H9 (cell line): ENCODE data around the gene CARM1. TPM values are rescaled to one million over a fixed set of nuclear protein-coding genes. Genes with fewer than 3 reads are reported as not detected.

ENCODE experiments used
- DNase-seq: peaks from one replicate; pipeline ENCODE4 v3.0.0-alpha.2; 2017
- H2AFZ ChIP-seq: one replicate; pipeline ENCODE4 v1.6.1; 2013; ENCODE audit warnings: mild to moderate bottlenecking, low read length, control low read depth, moderate library complexity
- H2AK5ac ChIP-seq: 2 replicates; pipeline ENCODE4 v1.6.1; 2013; ENCODE audit warnings: low read length, control low read depth, mixed read lengths; ENCODE audit not compliant: insufficient read length
- H2BK120ac ChIP-seq: one replicate; pipeline ENCODE4 v1.6.1; 2013; ENCODE audit warnings: low read depth, mild to moderate bottlenecking, low read length, control low read depth, inconsistent platforms; ENCODE audit not compliant: poor library complexity, severe bottlenecking
- H2BK12ac ChIP-seq: 2 replicates; pipeline ENCODE4 v1.6.1; 2013; ENCODE audit warnings: low read length, control low read depth, mixed read lengths, low read depth; ENCODE audit not compliant: insufficient read length
- H2BK15ac ChIP-seq: 2 replicates; pipeline ENCODE4 v1.6.1; 2013; ENCODE audit warnings: low read depth, low read length, control low read depth
- H2BK20ac ChIP-seq: one replicate; pipeline ENCODE4 v1.6.1; 2013; ENCODE audit warnings: low read depth, mild to moderate bottlenecking, low read length, control low read depth, inconsistent platforms; ENCODE audit not compliant: poor library complexity, severe bottlenecking
- H2BK5ac ChIP-seq: 2 replicates; pipeline ENCODE4 v1.6.1; 2013; ENCODE audit warnings: low read length, control low read depth, mixed read lengths; ENCODE audit not compliant: insufficient read length
- H3K14ac ChIP-seq: 2 replicates; pipeline ENCODE4 v1.6.1; 2013; ENCODE audit warnings: low read length, control low read depth; ENCODE audit not compliant: insufficient read depth
- H3K18ac ChIP-seq: 2 replicates; pipeline ENCODE4 v1.6.1; 2013; ENCODE audit warnings: low read depth, mild to moderate bottlenecking, mixed read lengths, low read length, control low read depth; ENCODE audit not compliant: insufficient read length
- H3K23ac ChIP-seq: 2 replicates; pipeline ENCODE4 v1.6.1; 2013; ENCODE audit warnings: low read length, control low read depth, mixed read lengths, low read depth; ENCODE audit not compliant: insufficient read length
- H3K23me2 ChIP-seq: 2 replicates; pipeline ENCODE4 v1.6.1; 2013; ENCODE audit warnings: low read depth, mild to moderate bottlenecking, mixed read lengths, low read length, control low read depth; ENCODE audit not compliant: insufficient read length, poor library complexity, severe bottlenecking
- H3K27ac ChIP-seq: 2 replicates; pipeline ENCODE4 v1.5.1; 2013; ENCODE audit warnings: low read length, control low read depth, mixed read lengths, low read depth; ENCODE audit not compliant: insufficient read length
- H3K27me3 ChIP-seq: 2 replicates; pipeline ENCODE4 v1.6.1; 2013; ENCODE audit warnings: low read length, control low read depth, inconsistent platforms; ENCODE audit not compliant: insufficient read depth
- H3K4ac ChIP-seq: 2 replicates; pipeline ENCODE4 v1.6.1; 2013; ENCODE audit warnings: low read depth, mild to moderate bottlenecking, control low read depth, inconsistent platforms, low read length, moderate library complexity
- H3K4me1 ChIP-seq: 2 replicates; pipeline ENCODE4 v1.6.1; 2013; ENCODE audit warnings: low read length, control low read depth, inconsistent platforms; ENCODE audit not compliant: insufficient read depth
- H3K4me2 ChIP-seq: 2 replicates; pipeline ENCODE4 v1.6.1; 2013; ENCODE audit warnings: low read length, control low read depth, mixed read lengths; ENCODE audit not compliant: insufficient read length, insufficient read depth
- H3K56ac ChIP-seq: 2 replicates; pipeline ENCODE4 v1.6.1; 2013; ENCODE audit warnings: low read depth, mild to moderate bottlenecking, mixed read lengths, low read length, control low read depth; ENCODE audit not compliant: insufficient read length
- H3K79me1 ChIP-seq: 2 replicates; pipeline ENCODE4 v1.6.1; 2013; ENCODE audit warnings: low read depth, mild to moderate bottlenecking, moderate library complexity, low read length, control low read depth, inconsistent platforms; ENCODE audit not compliant: insufficient read depth, poor library complexity, severe bottlenecking
- H3K79me2 ChIP-seq: 2 replicates; pipeline ENCODE4 v1.6.1; 2013; ENCODE audit warnings: low read length, control low read depth, inconsistent platforms; ENCODE audit not compliant: insufficient read depth
- H3K9ac ChIP-seq: 2 replicates; pipeline ENCODE4 v1.6.1; 2013; ENCODE audit warnings: low read length, control low read depth, mixed read lengths; ENCODE audit not compliant: insufficient read length; ENCODE audit errors: extremely low read depth
- H3K9me3 ChIP-seq: one replicate; pipeline ENCODE4 v1.6.1; 2013; ENCODE audit warnings: low read depth, low read length, inconsistent platforms; ENCODE audit not compliant: control insufficient read depth
- H3T11ph ChIP-seq: one replicate; pipeline ENCODE4 v1.6.1; 2013; ENCODE audit warnings: mild to moderate bottlenecking, low read length, control low read depth, inconsistent platforms
- H4K20me1 ChIP-seq: one replicate; pipeline ENCODE4 v1.6.1; 2013; ENCODE audit not compliant: control insufficient read depth, insufficient read length, insufficient read depth
- H4K5ac ChIP-seq: 2 replicates; pipeline ENCODE4 v1.6.1; 2013; ENCODE audit warnings: low read depth, mild to moderate bottlenecking, mixed read lengths, low read length, control low read depth; ENCODE audit not compliant: insufficient read length
- H4K8ac ChIP-seq: replicated peaks from 2 replicates; pipeline ENCODE4 v1.6.1; 2013; ENCODE audit warnings: low read length, control low read depth, mixed read lengths, low read depth; ENCODE audit not compliant: insufficient read length
- H4K91ac ChIP-seq: 2 replicates; pipeline ENCODE4 v1.6.1; 2013; ENCODE audit warnings: low read depth, mild to moderate bottlenecking, moderate library complexity, mixed read lengths, low read length, control low read depth; ENCODE audit not compliant: insufficient read length
- H3K27ac Mint-ChIP-seq, 3 experiments: 2 replicates in 2 of 3; 3 replicates in 1 of 3; pipeline ENCODE4 v1.8.0; 2020 to 2021; ENCODE audit warnings: mixed read lengths in 3 of 3, mild to moderate bottlenecking in 1 of 3, moderate library complexity in 1 of 3
- H3K27me3 Mint-ChIP-seq: 2 replicates; pipeline ENCODE4 v1.8.0; 2021; ENCODE audit warnings: low read depth, mild to moderate bottlenecking, moderate library complexity, mixed read lengths
- H3K36me3 Mint-ChIP-seq, 3 experiments: 2 replicates in 2 of 3; 3 replicates in 1 of 3; pipeline ENCODE4 v1.8.0; 2020 to 2021; ENCODE audit warnings: low read depth in 3 of 3, mixed read lengths in 3 of 3; ENCODE audit not compliant: insufficient read depth in 1 of 3
- H3K4me1 Mint-ChIP-seq, 2 experiments: 2 replicates each; pipeline ENCODE4 v1.8.0; 2020; ENCODE audit warnings: mixed read lengths in 2 of 2
- H3K4me3 Mint-ChIP-seq, 2 experiments: 2 replicates in 1 of 2; 3 replicates in 1 of 2; pipeline ENCODE4 v1.8.0; 2020 to 2021; ENCODE audit warnings: mild to moderate bottlenecking in 2 of 2, mixed read lengths in 2 of 2, moderate library complexity in 1 of 2
- H3K9me3 Mint-ChIP-seq, 2 experiments: 2 replicates in 1 of 2; 3 replicates in 1 of 2; pipeline ENCODE4 v1.8.0; 2020; ENCODE audit warnings: mild to moderate bottlenecking in 2 of 2, mixed read lengths in 2 of 2, moderate library complexity in 1 of 2
- WGBS: extraction: QIAGEN DNeasy Blood & Tissue Kit; methylation state at CpG from one replicate; pipeline ENCODE4 v1.1.7; 2013; ENCODE audit warnings: missing lambda C conversion rate, low lambda C conversion rate, mixed read lengths; ENCODE audit not compliant: insufficient read length; ENCODE audit errors: extremely low coverage; 5-methylcytosine and 5-hydroxymethylcytosine counted together
- total RNA-seq: library from RNA; stranded (reverse); gene quantifications from 2 replicates; pipeline ENCODE4 v1.2.1, GENCODE V29; 2021
- TF ChIP-seq, protein P1 (sequence below): fragments of 200-600 bp; sonication (generic); conservative IDR thresholded peaks from 3 replicates; pipeline ENCODE4 v1.8.0; 2021; ENCODE audit warnings: antibody characterized with exemption, mild to moderate bottlenecking

CARM1 gene
- total RNA-seq, 1 experiment from 2014 or later: 111 TPM

DNA sequence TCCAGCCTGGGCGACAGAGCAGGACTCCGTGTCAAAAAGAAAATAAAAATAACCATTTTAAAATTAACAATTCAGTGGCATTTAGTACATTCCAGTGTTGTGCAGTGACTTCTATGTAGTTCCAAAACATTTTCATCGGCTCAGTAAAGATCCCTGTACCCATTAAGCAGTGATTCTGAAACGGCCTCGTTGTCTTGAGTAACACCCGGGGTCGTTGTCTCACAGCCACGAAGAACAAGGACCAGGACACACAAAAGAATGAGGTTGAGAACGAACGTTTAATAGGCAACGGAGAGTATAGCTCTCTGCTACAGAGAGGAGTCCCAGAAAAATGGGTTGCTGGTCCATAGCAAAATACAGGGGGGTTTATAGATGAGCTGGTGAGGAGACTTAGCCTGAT, 33.0 kb upstream of the CARM1 start:
- TF ChIP-seq, protein P1, sequence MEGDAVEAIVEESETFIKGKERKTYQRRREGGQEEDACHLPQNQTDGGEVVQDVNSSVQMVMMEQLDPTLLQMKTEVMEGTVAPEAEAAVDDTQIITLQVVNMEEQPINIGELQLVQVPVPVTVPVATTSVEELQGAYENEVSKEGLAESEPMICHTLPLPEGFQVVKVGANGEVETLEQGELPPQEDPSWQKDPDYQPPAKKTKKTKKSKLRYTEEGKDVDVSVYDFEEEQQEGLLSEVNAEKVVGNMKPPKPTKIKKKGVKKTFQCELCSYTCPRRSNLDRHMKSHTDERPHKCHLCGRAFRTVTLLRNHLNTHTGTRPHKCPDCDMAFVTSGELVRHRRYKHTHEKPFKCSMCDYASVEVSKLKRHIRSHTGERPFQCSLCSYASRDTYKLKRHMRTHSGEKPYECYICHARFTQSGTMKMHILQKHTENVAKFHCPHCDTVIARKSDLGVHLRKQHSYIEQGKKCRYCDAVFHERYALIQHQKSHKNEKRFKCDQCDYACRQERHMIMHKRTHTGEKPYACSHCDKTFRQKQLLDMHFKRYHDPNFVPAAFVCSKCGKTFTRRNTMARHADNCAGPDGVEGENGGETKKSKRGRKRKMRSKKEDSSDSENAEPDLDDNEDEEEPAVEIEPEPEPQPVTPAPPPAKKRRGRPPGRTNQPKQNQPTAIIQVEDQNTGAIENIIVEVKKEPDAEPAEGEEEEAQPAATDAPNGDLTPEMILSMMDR: no peak
- H3K27me3 Mint-ChIP-seq: peaks cover 33% of the 10 kb centered on the region
- no peak overlapping the region for H3K14ac ChIP-seq
- H3K79me1 ChIP-seq: no peaks in the 10 kb centered on the region
- H3K4me1 Mint-ChIP-seq: peaks cover 4 to 13% of the 10 kb centered on the region in 2 experiments
- no peak overlapping the region for H2BK5ac ChIP-seq
- no peak overlapping the region for H4K8ac ChIP-seq
- peaks cover 0 to 15% (median 7%) of the 10 kb centered on the region in 3 experiments; a peak in 6 of 7 replicates for H3K36me3 Mint-ChIP-seq
- H2BK20ac ChIP-seq: no peak overlapping the region
- H3K23me2 ChIP-seq: no peaks in the 10 kb centered on the region
- no peak overlapping the region for H2BK120ac ChIP-seq
- H2BK15ac ChIP-seq: no peak overlapping the region
- no peak overlapping the region for H3K4ac ChIP-seq
- H2AFZ ChIP-seq: no peak overlapping the region
- no peak overlapping the region for H3K9ac ChIP-seq
- H3K4me2 ChIP-seq: no peak overlapping the region
- H3K9me3 Mint-ChIP-seq: peaks cover 20 to 28% of the 10 kb centered on the region in 2 experiments; a peak in 4 of 5 replicates
- no peak overlapping the region for H4K91ac ChIP-seq
- H3K79me2 ChIP-seq: no peaks in the 10 kb centered on the region
- H4K5ac ChIP-seq: no peak overlapping the region
- no peak overlapping the region for H3K23ac ChIP-seq
- DNase-seq: no peak
- H3K27ac ChIP-seq: no peak overlapping the region
- WGBS: no CpG with 5 or more reads among the region's 11 CpGs
- no peak overlapping the region for H2BK12ac ChIP-seq
- no peak overlapping the region for H3K56ac ChIP-seq
- H3K27me3 ChIP-seq: no peaks in the 10 kb centered on the region
- peak overlapping the region in 1 of 3 experiments; percentile 21; a peak in 1 of 7 replicates for H3K27ac Mint-ChIP-seq
- H3K9me3 ChIP-seq: no peaks in the 10 kb centered on the region
- no peaks in the 10 kb centered on the region; the same call in 1 of the 2 replicates for H3K4me1 ChIP-seq
- no peak overlapping the region for H3T11ph ChIP-seq
- 0 out of 5 replicates have a peak overlapping the region, but pooled peaks of 1 of the 2 experiments have one; percentile 18 for H3K4me3 Mint-ChIP-seq
- no peak overlapping the region for H3K18ac ChIP-seq
- no peaks in the 10 kb centered on the region for H4K20me1 ChIP-seq
- no peak overlapping the region for H2AK5ac ChIP-seq
